Measurements from ENCODE around the gene DEFB123.

Gene DEFB123

GRCh38 chr20:31497838-31498540 lies 57.6 kb downstream of the DEFB123 start:
- H3K4me1 ChIP-seq = peaks cover 0 to 32% (median 16%) of the 10 kb centered on the region in 4 donors
- DNase-seq = no peak
- H3K4me3 ChIP-seq = no peak overlapping the region
- intact Hi-C loops (cut with DNase I; ENCODE audit: low total_unique reads) = no loop called here
- no peaks in the 10 kb centered on the region for H3K27me3 ChIP-seq
- H3K9me3 ChIP-seq = no peaks in the 10 kb centered on the region
- H3K36me3 ChIP-seq = no peaks in the 10 kb centered on the region
- peak overlapping the region; percentile 62 to 73 for H3K27ac ChIP-seq
- no peak for TF ChIP-seq CTCF (IDR thresholded peaks at IDR 0.05)

All from tibial artery (tissue), 4 donors.